ENCODE results near the gene ZNF428. TPM values are rescaled to one million over a fixed set of nuclear protein-coding genes. Genes with fewer than 3 reads are reported as not detected.

ZNF428 gene
- polyA plus RNA-seq, 2 donors: 20.4 to 27.3 TPM

DNA sequence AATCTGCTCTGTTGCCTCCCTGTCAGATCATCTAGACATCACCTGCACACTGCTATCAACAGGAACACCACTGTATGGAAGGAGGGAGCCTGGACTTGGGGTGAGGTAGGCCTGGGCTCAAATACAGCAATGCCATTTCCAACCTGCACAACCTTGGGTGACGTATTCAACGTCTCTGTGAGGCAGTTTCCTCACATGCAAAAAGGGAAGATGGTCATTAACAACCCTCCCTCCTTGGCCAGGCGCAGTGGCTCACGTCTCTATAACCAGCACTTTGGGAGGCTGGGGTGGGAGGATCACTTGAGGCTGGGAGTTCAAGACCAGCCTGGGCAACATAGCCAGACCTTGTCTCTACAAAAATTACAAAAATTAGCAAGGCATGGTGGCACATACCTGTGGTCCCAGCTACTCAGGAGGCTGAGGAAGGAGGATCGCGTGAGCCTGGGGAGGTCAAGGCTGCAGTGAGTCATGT, 57.2 kb downstream of the ZNF428 start:
- 83% methylated on average over 6 of the region's 6 CpGs for WGBS, 2 donors
- Histone ChIP-seq H3K9me3 (ENCODE audit: control insufficient read depth in 2 of 2, insufficient read depth in 1 of 2, low read depth in 1 of 2, low read length in 1 of 2) (no peaks in the 10 kb centered on the region), H3K27me3 (ENCODE audit: control insufficient read depth in 1 of 2, insufficient read depth in 2 of 2, low read length in 2 of 2) (no peaks in the 10 kb centered on the region), H3K36me3 (ENCODE audit: control insufficient read depth in 2 of 2, insufficient read depth in 2 of 2, low read length in 1 of 2) (peaks cover 0 to 8% of the 10 kb centered on the region in 2 donors), H3K27ac (ENCODE audit: low read depth in 2 of 2, low read length in 1 of 2) (peak overlapping the region; percentile 37 to 59), H3K4me3 (ENCODE audit: low read depth in 1 of 2, low read length in 2 of 2) (no peak overlapping the region), H3K4me1 (ENCODE audit: control insufficient read depth in 2 of 2, insufficient read depth in 2 of 2, low read length in 1 of 2) (peaks cover 0 to 3% of the 10 kb centered on the region in 2 donors)

DNA sequence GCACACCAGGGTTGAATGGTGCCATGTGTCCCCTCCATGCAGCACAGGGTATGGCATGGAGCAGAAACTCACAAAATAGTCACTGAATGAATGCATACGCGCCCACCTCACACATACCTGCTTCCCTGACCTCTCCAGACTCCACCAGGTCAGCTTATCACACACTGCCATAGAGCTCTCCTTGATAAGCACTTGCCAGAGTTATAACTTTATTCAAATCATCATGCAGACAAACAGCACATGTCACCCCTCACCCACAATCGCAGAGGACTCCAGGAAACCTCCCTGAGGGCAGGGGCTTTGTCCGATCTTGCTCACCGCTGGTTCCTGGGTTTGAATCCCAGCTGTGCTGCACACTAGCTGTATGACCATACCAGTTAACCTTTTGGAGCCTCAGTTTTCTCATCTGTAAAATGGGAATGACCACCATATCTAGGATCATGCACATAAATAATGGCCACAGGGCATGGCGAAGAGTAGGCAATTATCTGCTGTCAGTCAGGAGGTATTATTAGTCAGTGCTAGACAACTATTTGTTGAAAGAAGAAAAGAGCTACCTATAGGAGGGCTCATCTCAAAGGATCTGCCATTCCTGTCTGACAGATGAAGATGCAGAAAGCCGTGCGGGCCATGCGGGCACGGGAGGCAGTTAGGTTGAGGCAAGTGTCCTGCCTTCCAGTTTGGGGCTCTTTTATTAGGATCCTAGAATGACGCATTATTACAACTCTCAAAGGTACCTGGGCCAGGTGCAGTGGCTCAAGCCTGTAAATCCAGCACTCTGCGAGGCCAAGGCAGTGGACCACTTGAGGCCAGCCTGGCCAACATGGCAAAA, 58.1 kb downstream of the ZNF428 start:
- Histone ChIP-seq H3K4me1 (ENCODE audit: control insufficient read depth in 2 of 2, insufficient read depth in 2 of 2, low read length in 1 of 2) (peaks cover 0 to 3% of the 10 kb centered on the region in 2 donors), H3K4me3 (ENCODE audit: low read depth in 1 of 2, low read length in 2 of 2) (no peak overlapping the region), H3K27me3 (ENCODE audit: control insufficient read depth in 1 of 2, insufficient read depth in 2 of 2, low read length in 2 of 2) (no peaks in the 10 kb centered on the region), H3K27ac (ENCODE audit: low read depth in 2 of 2, low read length in 1 of 2) (no peak overlapping the region), H3K36me3 (ENCODE audit: control insufficient read depth in 2 of 2, insufficient read depth in 2 of 2, low read length in 1 of 2) (peaks cover 0 to 8% of the 10 kb centered on the region in 2 donors), H3K9me3 (ENCODE audit: control insufficient read depth in 2 of 2, insufficient read depth in 1 of 2, low read depth in 1 of 2, low read length in 1 of 2) (no peaks in the 10 kb centered on the region)
- 93% methylated on average over 12 of the region's 12 CpGs for WGBS, 2 donors

DNA sequence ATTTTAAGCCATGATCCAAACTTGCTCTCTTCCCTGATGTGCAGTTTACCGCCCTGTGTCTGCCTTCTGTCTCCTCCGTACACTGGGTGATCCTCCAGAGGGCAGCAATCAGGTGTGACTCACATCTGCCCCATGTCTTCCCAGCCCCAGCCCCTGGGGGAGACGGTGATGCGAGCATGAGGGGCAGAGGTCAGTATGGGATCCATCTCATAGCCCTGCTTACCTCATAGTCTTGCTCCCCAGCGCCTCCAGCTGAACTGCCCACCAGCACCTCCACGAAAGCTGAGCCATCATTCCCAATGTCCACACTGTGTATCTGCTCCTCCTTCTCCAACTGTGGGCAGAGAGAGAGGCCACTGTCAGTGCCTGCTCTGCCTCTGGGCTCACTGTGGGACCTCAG, 58.7 kb downstream of the ZNF428 start:
- no peaks in the 10 kb centered on the region for H3K27me3 ChIP-seq (ENCODE audit: control insufficient read depth in 1 of 2, insufficient read depth in 2 of 2, low read length in 2 of 2)
- no peak overlapping the region for H3K4me3 ChIP-seq (ENCODE audit: low read depth in 1 of 2, low read length in 2 of 2)
- H3K4me1 ChIP-seq (ENCODE audit: control insufficient read depth in 2 of 2, insufficient read depth in 2 of 2, low read length in 1 of 2): peaks cover 0 to 3% of the 10 kb centered on the region in 2 donors
- WGBS, 2 donors: 82 to 87% methylated on average over 6 of the region's 6 CpGs
- peaks cover 0 to 8% of the 10 kb centered on the region in 2 donors for H3K36me3 ChIP-seq (ENCODE audit: control insufficient read depth in 2 of 2, insufficient read depth in 2 of 2, low read length in 1 of 2)
- H3K27ac ChIP-seq (ENCODE audit: low read depth in 2 of 2, low read length in 1 of 2): no peak overlapping the region
- H3K9me3 ChIP-seq (ENCODE audit: control insufficient read depth in 2 of 2, insufficient read depth in 1 of 2, low read depth in 1 of 2, low read length in 1 of 2): no peaks in the 10 kb centered on the region

Other genes with a start within 250 kb of the ZNF428 start
- gene TEX101, start 204.7 kb downstream of the ZNF428 start, polyA plus RNA-seq: 1 to 10 TPM in 1 of 2 donors, under 1 TPM in 1; 0.96 to 2.4 TPM
- gene LYPD3, start 154.0 kb downstream of the ZNF428 start, polyA plus RNA-seq: 100 to 1,000 TPM; 208 to 770 TPM
- gene PHLDB3, start 114.9 kb downstream of the ZNF428 start, polyA plus RNA-seq: 10 to 100 TPM; 58.1 to 70.1 TPM
- 10 to 100 TPM; 50.5 to 78.9 TPM for gene ETHE1, start 92.4 kb downstream of the ZNF428 start, polyA plus RNA-seq
- 1 to 10 TPM in 1 of 2 donors, under 1 TPM in 1; 0.59 to 1.0 TPM for gene ZNF575, start 86.4 kb downstream of the ZNF428 start, polyA plus RNA-seq
- 10 to 100 TPM; 13.7 to 14.4 TPM for gene XRCC1, start 44.1 kb downstream of the ZNF428 start, polyA plus RNA-seq
- gene PINLYP, start 43.8 kb downstream of the ZNF428 start, polyA plus RNA-seq: 10 to 100 TPM; 13.5 to 17.6 TPM
- gene IRGQ, start 23.5 kb downstream of the ZNF428 start, polyA plus RNA-seq: 1 to 10 TPM; 3.1 to 4.1 TPM
- gene ZNF576, start 23.0 kb downstream of the ZNF428 start, polyA plus RNA-seq: 10 to 100 TPM in 1 of 2 donors, 1 to 10 TPM in 1; 6.8 to 13.0 TPM
- under 1 TPM; 0.14 to 0.71 TPM for gene SRRM5, start 7.5 kb downstream of the ZNF428 start, polyA plus RNA-seq
- 10 to 100 TPM in 1 of 2 donors, 1 to 10 TPM in 1; 9.7 to 21.7 TPM for gene CADM4, start 20.2 kb upstream of the ZNF428 start, polyA plus RNA-seq
- gene PLAUR, start 50.5 kb upstream of the ZNF428 start, polyA plus RNA-seq: 1 to 10 TPM; 5.4 to 5.6 TPM
- gene IRGC, start 96.4 kb upstream of the ZNF428 start, polyA plus RNA-seq: not detected
- 10 to 100 TPM; 15.8 to 23.2 TPM for gene SMG9, start 135.3 kb upstream of the ZNF428 start, polyA plus RNA-seq
- 1 to 10 TPM; 3.9 to 4.6 TPM for gene KCNN4, start 161.3 kb upstream of the ZNF428 start, polyA plus RNA-seq
- 10 to 100 TPM in 1 of 2 donors, 1 to 10 TPM in 1; 3.8 to 12.3 TPM for gene LYPD5, start 182.8 kb upstream of the ZNF428 start, polyA plus RNA-seq
- gene ZNF283, start 207.7 kb upstream of the ZNF428 start, polyA plus RNA-seq: 1 to 10 TPM; 1.6 to 3.2 TPM

Data from esophagus (tissue), 2 donors.